B cell (primary cell): ENCODE data around the gene PNLDC1.

ENCODE experiments used
- CTCF ChIP-seq: fragments of 200-600 bp; IDR thresholded peaks from one replicate; pipeline ENCODE4 v1.8.0; 2022; ENCODE audit warnings: antibody characterized with exemption, mild to moderate bottlenecking
- EZH2 ChIP-seq: IDR thresholded peaks from 2 replicates; pipeline ENCODE4 v1.6.1; 2012; ENCODE audit warnings: borderline replicate concordance, low read depth, mild to moderate bottlenecking, moderate library complexity, low read length; ENCODE audit not compliant: insufficient read depth, poor library complexity, severe bottlenecking

- TF ChIP-seq EZH2 = no peak
- TF ChIP-seq CTCF = no peak
Measured at GRCh38 chr6:159807150-159807858, 7.2 kb downstream of the PNLDC1 start.
